NCI-H82 (cell line): Measurements from ENCODE around the gene PPP3CA.

Source experiments
- DNase-seq: peaks from one replicate; lab custom pipeline; 2025; lab: John Stamatoyannopoulos, UW

The PPP3CA gene

DNA sequence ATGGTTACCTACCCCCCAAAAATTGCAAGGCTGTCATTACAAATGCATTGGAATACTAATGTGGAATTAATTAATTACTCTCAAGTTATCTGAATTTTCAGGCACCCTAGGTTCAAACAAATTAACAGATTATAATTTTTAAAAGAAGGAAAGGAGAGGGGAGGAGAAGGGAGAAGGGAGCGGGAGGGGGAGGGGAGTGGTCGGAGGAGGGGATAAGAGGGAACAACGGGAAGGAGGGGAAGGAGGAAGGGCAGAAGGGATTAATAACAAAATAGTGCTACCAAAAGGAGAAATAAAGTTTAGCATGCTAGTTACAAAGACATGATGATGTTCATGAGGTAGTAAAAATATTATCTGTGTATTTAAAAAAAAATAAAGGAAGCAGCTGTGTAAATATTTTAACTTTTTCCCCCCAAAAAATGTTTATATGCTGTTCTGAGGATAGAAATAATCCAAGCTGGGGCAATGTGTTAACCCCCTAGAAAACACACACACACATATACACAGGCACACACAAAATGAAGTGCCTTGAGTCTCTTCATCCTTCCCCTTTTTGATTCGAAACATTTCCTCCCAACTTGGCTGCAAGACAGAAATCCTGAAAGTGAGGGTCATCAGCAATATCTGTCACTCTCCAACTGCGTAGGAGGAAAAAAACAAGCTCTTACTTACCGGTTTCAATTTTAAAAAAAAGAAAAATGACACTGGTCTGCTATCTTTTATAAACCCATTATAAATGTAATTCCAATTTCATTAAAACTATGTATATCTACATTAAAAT is 58.8 kb downstream of the PPP3CA start:
- DNase-seq, result peak; percentile 62

DNA sequence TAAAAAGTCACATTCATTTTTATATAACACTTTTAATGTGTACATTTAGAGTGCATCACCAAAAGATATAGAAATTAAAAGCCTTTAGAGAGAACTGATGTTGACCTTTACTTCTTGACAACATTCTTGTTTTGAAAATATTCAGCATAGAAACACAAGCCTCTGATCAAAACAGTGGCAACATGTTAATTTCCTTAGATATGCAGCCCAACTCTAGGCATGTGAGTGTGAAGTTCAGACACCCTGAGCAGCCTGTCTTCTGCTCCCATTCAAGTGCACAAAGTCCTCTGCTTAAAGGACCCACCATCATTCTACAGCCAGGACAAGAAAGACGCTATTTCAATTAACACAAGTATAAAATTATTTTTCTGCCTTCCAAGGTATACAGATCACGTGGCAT is 60.0 kb downstream of the PPP3CA start:
- no peak for DNase-seq

DNA sequence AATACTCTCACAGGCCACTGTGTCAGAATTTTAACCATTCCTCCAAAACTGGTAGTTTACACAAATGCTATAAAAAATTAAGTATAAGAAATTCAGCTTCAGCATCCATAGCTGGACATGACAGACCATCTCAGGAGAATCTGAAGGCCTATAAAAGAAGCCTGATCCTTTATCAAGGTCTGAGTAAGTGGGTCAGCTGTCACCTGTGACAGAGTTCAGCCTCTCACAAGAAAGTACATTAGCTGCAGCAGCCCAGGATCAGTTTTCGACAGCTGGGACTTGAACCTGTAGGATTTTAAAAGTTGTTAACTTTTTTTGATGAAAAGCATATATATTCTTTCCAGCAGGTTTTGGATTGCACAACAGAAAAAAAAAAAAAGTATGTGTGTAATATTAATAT is 60.7 kb downstream of the PPP3CA start:
- peak; percentile 38 for DNase-seq

DNA sequence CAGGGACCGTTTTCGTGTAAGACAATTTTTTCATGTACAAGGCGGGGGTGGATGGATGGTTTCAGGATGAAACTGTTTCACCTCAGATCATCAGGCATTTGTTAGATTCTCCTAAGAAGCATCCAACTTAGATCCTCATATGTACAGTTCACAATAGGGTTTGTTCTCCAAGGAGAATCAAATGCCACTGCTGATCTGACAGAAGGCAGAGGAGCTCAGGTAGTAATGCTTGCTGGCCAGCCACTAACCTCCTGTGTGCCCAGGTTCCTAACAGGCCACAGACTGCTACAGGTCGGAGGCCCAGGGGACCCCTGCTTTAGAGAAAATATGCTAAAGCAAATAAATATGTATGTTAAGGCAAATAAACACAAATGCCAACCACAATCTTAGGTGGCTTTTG is 61.3 kb downstream of the PPP3CA start:
- DNase-seq, result no peak

DNA sequence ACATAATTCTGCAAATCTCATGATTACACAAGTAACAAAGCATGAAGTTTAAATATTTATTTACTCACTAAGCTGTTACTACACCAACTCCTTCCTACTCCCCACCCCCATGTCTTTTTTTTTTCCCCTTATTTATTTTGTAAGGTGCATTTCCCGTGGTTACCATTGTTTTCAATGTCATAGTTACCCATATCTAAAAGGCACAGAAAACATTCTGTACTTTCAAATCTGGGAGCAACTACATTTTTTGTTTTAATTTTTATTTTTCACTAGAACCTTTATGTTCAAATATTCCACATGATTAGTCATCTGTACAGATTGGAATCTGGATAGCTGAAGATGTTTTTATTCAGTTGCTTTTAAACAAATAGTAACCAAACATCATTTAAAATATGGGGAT is 62.8 kb downstream of the PPP3CA start:
- DNase-seq, result no peak

DNA sequence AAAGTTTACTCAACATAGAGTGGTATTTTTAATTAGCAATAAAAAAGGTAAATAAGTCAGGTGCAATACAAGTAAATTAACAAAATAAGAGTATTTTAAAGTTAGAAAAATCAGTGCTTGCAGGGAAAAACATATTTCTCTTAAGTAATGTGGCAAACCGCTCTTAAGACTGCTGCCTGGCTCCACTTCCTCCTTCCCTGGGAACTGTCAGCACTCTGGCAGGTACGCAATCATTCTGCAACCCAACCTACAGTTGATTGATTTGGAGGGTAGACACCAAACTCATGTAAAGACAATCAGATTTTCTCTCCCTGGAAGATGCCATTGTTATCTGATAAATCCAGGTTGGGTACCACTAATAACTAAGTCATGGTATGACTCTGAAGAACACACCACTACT is 63.9 kb downstream of the PPP3CA start:
- no peak for DNase-seq

DNA sequence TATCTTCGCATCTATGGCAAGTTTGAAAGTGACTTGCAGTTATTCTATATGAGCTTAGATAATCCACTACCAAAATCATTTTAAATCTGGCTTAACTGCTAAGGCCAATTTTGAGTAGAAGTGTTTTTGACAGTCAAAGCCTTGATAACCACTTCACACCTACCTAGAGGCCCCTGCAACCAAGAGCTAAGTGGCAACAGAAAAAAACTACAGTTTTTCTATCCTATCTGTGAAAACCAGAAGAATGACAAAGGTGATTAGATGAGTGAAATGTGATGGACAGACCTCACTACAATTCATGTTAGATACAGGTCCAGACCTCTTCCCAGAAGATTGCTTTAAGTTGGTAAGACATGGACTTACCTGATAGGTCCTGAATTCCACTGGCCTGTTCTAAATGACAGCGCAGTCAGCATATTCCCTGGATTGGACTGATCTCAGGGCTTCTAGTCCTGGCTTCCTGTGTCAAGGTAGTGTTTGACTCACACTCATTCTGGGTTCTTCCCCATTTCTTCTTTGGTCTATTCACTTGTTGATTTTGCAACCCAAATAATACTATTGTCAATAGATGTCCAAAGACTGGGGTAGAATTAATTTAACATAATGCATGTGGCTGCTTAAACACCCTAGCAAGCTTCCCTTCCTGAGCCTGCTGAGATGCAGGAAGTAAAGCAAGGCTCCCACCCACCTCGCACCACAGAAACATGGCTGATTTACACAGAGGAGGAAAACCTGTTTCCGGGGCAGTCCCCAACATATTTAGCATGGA is 65.1 kb downstream of the PPP3CA start:
- DNase-seq, result no peak

DNA sequence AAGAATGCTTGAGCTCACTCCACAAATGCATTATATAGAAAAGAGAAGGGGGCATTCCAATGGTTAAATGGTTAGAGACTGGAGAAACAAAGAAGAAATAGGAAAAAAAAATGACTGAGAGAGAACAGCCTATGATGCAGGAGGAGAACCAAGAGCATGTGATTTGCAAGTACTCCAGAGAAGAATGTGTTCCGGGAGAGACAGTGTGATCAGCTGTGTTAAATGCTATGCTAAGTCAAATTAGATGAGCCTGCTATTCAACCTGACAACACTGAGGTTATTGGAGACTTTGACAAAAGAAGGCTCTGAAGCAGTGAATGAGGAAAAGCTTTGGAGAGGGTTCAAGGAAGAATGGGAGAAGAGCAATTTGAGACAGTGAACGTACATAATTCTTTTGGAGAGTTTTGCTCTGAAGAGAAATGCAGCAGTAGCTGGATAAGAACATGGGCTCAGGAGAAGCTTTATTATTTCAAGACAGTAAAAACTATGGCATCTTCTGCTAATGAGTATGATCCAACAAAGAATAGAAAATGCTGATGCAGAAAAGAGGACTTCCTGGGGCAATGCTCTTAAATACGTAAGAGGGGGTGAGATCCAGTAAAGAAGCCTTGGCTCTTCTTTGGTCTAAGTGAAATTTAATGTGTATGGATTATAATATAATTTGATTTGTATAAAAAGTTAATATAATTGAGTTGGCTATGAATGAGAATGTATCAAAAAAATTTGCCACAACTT is 66.3 kb downstream of the PPP3CA start:
- no peak for DNase-seq

DNA sequence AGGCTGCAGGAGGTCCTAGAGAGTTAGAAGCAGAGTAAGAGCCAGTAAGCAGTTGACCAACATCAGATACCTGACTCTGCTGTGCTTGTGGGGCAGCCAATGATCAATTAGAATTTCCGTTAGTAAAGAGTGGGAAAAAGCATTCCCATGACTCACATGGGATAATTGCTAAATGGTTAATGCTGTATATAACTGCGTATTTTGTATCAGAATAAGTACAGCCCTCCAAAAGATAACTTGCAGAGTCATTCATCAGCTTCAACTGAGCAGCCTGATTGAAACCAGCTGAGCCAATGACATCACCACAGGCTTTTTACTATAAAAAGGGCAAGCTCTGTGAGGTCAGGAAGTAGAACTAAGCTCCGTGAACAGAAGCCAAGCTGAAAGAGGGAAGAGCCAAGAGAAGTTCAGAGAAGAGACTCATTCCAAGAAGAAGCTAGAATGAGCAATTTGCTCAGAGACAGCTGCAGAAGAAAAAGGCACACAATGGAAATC is 67.9 kb downstream of the PPP3CA start:
- no peak for DNase-seq

DNA sequence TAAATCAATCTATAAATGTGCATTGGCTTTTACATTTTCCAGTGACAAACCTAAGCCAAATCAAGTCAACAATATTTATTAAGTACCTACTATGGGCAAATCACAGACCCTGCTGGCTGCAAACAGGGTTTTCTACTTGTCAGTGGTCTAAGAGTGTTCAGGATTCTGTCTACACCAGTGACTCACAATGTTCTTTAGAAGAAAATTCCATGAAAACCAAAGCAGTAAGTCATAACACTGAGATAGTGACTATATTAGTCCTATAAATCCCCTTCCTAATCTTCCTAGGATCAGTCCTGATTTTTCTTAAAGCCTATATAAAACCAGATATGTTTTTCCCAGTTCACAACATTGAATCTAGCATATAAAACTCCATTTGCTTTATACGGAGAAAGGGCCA is 69.7 kb downstream of the PPP3CA start:
- no peak for DNase-seq

DNA sequence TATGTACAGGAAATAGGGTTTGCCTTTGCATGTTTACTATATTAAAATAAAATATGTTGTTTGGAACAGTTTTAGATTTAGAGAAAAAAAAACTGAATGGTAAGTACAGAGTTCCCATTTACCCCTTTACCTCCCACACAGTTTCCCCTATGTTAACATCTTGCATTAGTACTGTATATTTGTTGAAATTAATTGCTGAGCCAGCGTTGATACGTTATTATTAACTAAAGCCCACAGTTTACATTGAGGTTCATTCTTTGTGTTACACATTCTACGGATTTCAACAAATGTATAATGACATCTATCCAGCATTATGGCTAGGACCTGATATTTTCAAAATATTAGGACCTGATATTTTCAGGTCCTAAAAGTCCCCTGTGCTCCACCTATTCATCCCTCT is 70.7 kb downstream of the PPP3CA start:
- no peak for DNase-seq

DNA sequence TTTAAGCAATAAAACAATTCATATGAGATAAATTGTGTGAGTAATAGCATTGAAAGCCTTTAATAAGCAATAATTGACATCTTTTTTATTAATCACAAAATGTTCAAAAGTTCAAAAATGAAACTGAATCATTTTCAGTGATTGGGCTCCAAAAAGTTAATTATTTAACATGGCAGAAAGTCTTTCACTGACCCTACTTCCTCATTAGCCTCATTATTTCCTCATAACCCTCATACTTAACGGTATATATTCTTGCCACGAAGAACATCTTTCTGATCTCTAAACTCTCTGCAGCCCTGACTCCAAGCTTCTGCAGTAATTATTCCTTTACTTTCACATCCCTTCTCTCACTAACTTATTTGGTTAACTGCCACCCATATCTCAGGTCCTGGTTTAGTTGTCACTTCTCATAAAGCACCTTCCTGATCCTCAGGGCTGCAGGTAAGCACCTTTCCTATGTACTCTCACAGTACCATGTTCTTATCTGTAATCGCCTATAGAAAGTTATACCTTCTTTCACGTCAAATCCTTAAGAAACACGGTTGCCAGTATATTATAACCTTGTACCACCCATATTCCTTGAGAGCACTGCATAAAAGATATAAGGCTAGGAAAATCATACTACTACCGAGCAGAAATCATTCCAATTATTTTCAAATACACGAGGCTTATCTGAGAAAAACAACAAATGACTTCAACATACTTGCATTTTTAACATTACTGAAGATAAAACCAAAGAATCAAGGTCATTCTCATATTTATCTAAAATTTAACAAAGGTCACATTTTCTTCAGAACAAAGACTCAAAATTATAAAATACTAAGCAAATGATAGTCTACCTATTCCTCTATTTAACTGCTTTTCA is 72.2 kb downstream of the PPP3CA start:
- no peak for DNase-seq

DNA sequence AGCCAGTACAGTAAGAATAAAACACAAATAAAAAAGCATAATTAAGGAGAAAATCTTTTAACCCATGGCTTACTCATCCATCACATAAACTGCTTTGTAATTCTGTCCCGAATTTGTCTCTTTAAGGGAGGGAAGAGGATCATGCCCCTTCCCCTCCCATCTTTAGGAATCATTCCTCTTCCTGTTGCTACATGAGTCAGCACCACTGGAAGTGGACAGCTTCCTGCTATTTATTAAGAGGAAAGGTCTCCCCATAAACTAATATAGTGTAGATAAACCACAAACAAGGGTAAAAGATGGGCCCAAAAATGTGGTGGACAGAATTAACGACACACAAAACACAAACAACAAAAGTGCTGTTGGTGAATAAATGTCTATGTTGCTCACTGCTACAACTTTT is 75.8 kb downstream of the PPP3CA start:
- DNase-seq, result peak; percentile 11

DNA sequence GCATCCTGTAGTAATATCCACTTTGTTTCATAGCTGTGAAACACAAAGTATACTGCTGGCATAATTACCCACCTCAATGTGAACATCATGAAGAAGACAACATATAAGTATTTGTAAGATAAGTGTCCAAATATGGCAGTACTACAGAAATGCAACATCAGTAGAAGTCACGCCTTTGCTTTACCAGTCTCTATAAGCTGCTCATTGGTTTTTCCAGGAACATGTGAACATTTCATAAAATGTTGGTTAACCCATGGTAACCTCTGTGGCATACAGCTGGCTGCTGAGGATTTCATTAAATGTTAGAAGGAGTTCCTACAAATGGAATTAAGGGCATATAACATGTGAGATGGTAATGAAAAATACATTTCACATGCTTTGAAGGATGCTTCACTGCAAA is 77.6 kb downstream of the PPP3CA start:
- no peak for DNase-seq

DNA sequence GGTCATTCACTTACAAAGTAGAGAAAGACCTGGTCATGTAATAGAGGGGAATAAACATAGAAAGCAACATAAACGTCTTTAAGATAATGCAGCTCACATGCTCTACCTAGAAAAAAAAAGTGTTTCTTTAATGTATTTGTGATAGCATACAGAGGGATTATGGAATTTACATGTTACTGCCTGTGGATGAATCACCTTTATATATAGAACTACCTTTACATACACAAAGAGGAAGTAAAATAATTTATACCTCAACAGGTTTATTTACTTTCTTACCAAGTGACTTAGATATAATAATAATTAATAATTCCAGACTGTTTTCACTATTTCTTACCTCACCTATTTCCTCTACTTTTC is 81.5 kb downstream of the PPP3CA start:
- DNase-seq, result no peak

DNA sequence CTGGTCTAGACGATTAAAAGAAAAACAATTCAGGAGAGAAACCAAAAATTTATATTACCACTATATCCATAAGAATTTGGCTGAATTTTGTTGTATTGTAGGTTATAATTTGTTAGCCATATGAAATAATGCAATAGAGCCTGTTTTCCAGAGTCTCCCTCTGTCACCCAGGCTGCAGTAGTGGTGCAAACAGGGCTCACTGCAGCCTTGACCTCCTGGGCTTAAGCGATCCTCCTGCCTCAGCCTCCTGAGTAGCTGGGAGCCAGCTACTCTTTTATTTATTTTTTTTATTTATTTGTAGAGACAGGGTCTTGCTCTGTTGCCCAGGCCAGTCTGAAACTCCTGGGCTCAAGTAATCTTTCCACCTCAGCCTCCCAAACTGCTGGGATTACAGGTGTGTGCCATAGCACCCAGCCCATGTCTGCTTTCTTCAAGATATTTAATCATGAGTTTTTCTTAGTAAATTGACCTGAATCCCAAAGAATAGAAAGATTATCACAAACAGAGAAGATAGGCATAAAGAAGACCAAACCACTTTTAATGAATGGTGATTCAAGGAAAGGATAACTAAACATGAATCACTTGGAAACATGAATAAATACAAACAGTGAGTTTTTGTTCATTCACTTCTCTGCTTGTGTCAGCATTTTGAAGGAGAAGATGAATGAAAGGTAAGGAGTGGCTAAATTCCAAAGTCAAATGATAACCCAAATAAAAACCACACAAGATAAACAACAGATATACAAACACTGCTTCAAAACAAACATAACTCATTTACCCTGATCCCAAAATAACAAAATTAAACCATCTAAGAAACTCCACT is 82.1 kb downstream of the PPP3CA start:
- DNase-seq, result no peak

DNA sequence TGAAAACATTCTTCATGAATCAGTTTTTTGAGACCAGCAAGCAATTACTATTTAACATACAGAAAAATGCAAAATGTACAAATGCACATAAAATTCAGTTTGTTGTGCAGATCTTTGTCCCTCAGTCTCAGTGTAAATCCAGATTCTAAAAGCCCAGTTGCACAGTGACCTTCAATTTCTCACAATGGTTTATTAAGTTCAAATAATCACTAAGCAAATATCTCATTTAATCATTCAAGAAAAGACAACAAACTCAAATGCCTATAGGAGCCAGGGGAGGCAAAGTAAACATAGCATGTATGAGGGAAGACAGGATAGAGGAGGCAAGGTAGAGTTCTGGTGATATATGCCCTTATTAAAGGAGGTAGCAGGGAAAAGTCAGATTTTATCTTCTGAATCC is 82.8 kb downstream of the PPP3CA start:
- no peak for DNase-seq

DNA sequence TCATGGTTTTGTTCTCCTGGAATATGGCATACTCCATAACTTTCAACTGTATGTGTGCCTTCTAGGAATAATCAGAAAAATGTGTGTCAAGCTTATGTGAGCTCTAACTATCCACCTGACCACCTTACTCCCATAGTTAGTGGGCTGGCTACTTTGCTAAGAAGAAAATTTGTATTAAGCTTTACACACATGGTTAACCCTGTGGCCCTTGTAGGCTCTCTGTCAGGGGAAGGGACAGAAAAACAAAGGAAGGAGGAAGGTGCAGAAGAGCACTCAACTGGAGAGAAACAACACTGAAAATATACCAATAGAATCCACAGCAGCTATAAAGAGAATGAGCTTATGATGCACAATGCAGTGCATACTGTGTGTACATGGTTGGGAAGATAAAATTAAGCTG is 84.6 kb downstream of the PPP3CA start:
- DNase-seq, result no peak

DNA sequence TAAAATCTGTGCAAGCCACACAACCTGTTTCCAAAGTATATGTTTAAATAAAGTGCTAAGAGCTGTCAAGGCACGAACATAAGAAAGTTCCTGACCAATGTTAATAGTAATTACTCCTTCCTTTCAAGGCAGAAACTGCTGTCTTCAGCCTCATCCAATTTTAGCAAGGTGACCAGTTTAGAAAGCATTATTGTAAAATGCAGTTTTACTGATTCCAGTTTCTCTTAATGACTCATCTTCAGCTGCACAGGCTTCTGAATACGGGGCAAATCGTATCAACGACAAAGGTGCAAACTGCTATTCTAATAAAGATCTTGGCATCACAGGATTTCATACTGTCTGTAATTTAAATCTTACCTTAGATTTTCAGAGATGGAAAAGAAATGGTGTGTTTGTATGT is 87.5 kb downstream of the PPP3CA start:
- DNase-seq, result no peak

DNA sequence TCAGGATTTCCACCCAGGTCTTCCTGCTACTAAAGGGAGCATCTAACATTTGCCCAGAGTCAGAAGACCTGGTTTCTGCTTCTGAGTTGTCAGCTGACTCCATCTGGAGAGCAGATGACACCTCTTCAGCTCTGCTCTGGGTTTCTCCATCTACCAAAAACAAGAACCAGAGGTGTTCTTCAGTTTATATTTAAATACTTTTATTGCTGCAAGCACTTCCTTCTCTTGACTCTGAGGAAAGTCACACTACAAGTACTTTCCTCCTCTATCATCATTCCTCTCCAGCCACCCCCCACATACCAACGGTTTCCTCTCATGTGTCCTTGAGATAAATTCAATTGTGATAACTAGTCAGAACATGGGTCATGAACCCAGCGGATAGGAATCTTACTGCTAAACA is 88.4 kb downstream of the PPP3CA start:
- DNase-seq, result no peak

DNA sequence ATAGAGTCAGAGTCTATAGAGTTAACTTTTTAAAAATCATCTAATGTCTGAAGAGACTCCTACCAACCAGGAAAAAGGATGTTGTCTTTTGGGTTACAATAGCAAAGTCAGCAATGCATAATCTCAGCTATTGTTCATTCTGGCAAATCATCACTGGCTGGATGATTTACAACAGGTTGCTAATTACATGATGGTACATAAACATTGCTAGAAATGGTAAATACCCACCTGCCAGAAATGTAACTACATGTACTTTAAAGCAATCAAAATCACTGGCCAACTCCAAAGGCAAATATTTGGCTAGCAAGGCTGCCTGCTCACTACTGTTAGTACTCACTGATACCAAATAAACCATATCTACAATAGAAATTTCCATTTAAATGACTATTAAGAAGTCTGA is 91.1 kb downstream of the PPP3CA start:
- DNase-seq, result no peak
